Hematopoietic multipotent progenitor cell treated with erythropoietin and hydrocortisone succinate and interleukin-3 and kit ligand, for 15 days (in vitro differentiated cells): Measurements from ENCODE around the gene SWAP70.
"Not testable (repeated sequence)": the region's sequence is repeated elsewhere in the genome, so short reads cannot be mapped to it uniquely, and the experiment has no call there.

Experiments
- DNase-seq: peaks from one replicate; pipeline ENCODE4 v3.0.0-alpha.2; 2015; ENCODE audit warnings: low spot score

Gene SWAP70

DNA sequence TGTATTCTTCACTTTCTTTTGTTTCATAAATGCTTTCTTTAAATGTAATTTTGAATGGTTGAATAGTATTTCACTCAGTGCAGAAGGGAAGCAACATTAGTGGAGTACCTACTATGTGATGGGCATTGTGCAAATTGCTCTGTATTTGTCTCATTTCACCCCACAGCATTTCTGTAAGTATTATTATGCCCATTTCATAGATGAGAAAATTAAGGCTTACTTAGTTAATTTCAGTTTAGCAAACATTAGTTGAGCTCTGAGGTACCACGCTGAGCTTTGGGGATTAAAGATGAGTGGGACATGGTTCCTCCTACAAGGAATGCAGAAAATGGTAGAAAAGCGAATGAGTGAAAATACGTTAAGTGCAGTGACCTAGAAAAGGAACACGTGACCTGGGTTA, 58.1 kb downstream of the SWAP70 start:
- DNase-seq = no peak

DNA sequence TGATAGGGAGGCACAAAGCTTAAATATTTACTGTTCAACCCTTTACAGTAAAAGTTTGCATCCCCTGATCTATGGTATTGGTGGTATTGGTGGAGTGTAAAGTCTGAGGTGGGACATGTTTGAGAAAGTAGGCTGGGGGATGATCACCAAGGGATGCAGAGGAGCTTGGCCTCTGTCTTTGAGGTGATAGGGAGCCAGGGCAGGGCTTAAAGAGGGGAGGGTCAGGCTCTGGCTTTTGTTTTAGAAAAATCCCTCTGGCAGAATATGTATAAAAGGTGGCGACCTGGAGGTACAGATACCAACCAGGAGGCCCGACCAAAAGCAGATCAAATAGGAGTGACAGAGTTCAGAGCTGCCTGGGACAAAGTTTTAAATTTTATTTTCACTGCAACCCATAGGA, 59.0 kb downstream of the SWAP70 start:
- no peak for DNase-seq

DNA sequence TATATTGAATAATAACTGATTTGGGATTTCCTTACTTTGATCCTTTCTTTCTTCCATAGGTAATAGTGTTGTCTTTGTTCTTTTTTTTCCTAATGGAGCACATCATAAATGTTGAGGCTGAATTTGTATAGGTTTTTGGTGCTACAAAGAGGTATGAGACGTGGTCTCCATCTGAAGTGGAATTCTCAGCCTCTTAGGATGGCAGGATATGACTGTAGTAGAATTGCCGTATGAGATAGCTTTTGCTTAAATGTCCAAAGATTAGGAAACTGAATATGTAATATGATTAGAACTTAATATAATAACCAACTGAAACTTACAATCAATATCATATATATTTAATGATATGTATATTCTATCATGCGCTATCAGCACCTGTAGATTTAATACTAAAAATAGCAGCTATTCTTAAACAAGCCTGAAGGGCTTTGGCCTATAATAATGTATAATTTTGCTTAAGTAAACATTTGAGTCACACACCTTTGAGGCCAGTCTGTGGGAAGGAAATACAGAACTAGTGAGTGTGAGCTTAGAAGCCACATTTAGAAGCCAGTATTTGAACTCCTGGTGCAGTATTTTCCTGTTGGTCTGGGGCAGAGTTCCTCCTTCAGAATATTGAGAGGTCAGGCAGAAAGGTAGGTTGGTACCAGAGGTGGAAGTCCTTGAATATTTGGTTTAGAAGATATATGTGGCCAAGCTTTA, 62.6 kb downstream of the SWAP70 start:
- DNase-seq = no peak

DNA sequence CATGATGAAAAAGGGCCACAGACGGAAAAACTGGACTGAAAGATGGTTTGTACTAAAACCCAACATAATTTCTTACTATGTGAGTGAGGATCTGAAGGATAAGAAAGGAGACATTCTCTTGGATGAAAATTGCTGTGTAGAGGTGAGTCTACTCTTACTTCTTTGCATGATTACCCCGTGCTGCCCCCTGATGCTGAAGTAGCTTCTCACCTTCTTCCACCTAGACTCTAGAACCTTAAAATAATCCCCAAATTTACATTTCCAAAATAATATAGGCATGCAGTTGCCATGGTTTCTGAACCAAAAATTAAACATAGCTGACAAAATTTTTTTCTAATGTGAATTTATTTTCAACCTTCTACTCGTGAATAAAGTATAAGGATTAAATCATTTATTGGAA, 64.2 kb downstream of the SWAP70 start:
- DNase-seq = no peak

DNA sequence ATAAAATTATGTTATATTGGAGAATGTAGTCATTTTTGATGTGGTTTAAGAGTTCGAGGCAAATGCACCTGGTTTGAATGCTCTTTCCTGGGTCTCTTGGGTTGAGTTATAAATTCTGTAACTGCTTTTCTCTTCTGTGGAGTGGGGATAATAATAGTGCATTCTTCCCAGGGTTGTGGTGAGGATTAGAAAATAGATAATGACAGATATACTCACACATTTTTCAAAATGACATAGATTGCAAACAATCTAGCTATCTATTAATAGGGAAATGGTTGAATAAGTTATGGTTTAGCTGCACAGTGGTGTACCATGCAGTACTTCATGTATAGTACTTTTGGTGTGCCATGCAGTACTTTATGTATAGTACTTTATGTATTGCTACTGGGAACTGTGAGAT, 67.4 kb downstream of the SWAP70 start:
- no peak for DNase-seq

DNA sequence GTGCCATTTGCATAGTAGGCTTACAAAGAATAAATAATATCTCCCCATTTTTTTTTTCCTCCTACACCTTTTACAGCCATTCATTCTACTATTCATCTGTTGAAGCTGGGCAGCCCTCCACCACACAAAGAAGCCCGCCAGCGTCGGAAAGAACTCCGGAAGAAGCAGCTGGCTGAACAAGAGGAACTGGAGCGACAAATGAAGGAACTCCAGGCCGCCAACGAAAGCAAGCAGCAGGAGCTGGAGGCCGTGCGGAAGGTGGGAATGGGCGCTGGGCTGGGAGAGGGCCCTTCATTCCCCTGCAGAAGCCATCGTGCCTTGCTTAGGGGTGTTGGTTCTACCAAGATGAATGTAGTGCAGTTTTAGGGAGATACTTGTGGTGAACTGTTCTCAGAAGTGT, 68.6 kb downstream of the SWAP70 start:
- DNase-seq = no peak

DNA sequence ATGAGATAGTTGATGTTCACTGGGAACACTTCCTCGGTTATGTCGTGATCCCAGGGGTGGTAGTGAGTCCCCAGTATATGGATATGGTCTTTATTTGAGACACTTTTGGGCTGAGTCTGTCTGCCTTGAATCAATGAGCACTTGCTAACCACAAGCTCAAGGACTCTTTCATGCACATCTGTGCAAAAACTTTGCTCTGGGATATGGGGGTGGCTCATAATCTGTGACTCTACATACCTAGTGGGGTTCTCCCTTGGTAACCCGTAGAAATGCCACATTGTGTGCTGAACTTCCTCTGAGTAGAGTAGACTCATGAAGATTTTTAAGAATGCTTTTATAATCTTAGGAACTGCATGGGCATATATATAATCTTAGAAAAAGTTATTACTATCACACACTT, 69.3 kb downstream of the SWAP70 start:
- no peak for DNase-seq

DNA sequence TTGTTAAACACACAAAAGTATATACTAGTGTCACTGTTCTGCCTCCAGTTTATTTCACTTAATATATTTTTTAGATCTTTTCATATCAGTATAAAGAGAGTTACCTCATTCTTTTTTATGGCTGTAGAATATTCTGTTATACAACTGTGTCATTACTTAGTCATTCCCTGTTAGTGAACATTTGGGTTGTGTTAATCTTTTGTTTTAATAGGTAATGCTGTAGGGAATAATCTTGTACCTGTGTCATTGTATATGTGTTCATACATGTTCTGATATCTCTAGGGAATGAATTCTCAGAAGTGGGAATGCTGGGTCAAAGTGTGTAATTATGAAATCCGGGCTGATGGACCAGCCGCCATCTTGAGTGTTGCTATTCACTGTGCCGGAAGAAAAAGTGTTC, 71.4 kb downstream of the SWAP70 start:
- no peak for DNase-seq

DNA sequence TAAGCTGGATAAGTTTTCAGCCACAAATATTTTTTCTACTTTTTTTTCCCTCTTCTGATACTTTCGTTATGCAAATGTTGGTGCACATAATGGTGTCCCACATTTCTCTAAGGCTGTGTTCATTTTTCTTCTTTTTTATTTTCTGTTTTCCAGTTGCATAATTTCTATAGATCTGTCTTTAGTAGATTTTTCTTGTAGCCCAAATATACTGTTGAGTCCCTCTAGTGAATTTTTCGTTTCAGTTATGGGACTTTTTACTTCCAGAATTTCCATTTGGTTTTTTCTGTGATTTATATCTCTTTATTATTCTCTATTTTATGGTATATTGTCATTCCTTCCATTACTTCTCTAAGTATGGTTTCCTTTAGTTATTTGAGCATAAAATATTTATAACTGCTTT, 72.0 kb downstream of the SWAP70 start:
- no peak for DNase-seq

DNA sequence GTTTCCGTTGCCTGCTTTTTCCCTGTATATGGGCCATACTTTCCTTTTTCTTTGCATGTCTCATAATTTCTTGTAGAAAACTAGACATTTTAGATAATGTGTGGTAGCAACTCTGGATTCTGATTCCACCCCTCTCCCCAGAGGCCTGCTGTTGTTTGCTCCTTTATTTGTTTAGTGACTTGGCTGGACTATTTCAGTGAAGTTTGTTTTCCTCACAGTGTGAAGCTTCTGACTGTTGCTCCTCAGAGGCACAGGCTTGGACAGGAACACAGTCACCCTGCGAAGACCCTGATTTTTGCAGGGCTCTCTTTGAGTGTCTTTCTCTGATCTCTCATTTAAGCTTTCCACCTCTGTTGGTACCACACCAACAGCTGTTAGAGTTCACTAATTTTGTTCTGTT, 72.5 kb downstream of the SWAP70 start:
- DNase-seq = no peak

DNA sequence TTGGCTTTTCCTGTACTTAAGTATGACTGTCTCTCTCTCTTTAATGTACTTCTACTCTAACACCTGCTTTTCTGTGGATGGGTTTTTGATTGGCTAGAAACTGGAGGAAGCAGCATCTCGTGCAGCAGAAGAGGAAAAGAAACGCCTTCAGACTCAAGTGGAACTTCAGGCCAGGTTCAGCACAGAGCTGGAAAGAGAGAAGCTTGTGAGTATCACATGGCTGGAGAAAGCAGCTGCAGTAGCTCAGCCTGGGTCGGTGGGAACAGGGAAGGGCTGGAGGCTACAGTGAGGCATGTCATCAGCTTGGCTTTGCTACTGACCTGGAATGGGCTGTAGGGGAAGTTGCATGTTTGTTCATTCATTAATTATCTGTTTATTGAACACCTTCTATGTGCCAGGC, 74.2 kb downstream of the SWAP70 start:
- DNase-seq = no peak

DNA sequence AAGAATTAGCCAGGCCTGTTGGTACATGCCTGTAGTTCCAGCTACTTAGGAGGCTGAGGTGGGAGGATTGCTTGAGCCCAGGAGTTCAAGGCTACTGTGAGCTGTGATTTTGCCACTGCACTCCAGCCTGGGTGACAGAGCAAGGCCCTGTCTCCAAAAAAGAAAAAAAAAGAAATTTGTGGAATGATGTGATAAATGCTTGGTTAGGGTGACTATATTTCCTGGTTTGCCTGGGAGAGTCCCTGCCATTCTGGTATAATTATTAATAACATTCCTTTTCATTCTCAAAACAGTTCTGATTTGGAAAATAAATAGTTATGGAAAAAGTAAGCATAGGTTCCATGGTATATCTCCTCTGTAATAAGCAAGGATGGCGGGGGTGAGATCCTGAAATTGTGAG, 74.8 kb downstream of the SWAP70 start:
- DNase-seq = no peak

DNA sequence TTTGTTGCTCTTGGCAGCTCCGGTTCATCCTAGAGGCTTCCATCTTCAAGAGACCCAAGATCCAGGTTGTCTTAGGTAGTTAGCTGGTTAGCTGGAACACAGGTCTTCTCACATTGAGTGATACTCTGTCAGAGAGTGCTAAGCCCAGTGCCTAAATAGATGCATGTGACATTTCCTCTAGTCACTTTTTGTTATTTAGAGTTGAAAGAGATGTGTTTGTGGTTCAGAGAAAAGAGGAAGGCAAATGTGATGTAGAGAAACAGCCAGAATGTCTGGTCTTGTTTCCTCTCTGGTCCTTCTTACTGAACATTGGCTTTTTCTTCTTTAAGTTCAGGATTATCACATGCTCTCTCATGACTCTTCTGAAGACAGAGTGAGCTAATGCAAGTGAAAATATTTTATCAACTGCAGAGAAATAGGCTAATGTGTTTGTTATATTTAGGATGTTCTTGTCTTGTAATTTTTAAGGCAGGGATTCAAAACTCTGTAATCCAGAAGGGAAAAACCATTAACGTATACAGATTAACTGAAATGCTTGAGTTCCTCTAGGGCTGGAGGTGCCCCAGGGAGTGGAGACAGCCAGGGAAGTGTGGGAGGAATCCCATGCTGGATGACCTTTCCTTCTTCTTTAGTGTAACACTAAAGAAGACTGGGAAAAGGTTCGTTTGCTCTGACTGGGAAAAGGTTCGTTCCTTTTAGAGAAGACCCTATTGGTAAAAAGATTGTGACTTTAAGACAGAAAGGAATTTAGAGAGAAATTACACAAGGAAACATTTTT, 75.4 kb downstream of the SWAP70 start:
- DNase-seq = no peak

DNA sequence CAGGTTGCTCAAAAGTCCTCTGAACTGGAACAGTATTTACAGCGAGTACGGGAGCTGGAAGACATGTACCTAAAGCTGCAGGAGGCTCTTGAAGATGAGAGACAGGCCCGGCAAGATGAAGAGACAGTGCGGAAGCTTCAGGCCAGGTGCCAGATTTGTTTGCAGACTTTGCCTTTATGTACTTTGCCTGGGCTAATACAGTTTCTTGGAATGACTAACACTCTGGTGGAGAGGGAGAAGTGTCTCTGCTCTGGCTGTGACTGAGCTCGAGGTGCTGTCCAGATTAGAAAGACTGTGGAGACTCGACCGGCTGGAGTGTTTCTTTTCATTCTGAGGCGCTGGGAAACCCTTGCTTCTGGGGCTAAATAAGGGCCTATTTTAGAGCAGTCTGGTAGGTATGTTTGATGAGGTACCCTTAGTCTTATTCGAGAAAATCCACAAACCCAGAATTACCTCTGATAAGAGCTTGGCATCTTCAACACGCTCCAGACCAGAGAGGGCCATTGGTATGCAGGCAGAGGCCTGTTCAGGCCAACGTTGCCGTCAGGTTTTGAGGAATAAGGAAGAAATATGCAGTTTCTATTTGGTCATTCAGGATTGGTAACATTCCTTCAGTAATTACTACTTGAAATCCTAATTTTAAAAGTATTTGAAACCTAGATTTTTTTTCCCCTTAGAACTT, 76.5 kb downstream of the SWAP70 start:
- no peak for DNase-seq

DNA sequence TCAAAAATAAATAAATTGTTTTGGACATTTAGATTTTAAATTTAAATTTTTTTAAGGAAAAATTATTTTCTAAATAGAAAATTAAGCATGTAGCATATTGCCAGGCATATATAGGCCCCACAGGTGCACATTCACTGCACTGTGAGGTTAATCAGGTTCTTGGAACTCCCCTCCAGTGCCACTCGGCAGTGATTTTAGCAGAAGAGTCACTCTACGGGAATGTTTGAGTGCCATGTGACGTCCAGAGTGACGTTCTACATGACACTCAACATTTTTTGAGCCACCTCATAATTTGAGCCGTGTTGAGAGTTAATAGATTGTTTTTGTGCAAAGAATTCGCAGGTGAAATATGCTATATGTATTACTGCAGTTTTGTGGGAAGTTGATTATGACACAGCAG, 77.4 kb downstream of the SWAP70 start:
- DNase-seq = no peak

DNA sequence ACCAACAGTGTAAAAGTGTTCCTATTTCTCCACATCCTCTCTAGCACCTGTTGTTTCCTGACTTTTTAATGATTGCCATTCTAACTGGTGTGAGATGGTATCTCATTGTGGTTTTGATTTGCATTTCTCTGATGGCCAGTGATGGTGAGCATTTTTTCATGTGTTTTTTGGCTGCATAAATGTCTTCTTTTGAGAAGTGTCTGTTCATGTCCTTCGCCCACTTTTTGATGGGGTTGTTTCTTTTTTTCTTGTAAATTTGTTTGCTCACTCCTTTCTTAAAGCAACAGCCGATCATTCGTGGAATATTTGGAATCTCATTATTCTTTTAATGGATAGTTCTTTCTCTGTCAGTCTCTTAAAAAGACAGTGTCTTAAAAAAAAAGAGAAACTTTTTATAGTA, 79.6 kb downstream of the SWAP70 start:
- not testable (repeated sequence) for DNase-seq

DNA sequence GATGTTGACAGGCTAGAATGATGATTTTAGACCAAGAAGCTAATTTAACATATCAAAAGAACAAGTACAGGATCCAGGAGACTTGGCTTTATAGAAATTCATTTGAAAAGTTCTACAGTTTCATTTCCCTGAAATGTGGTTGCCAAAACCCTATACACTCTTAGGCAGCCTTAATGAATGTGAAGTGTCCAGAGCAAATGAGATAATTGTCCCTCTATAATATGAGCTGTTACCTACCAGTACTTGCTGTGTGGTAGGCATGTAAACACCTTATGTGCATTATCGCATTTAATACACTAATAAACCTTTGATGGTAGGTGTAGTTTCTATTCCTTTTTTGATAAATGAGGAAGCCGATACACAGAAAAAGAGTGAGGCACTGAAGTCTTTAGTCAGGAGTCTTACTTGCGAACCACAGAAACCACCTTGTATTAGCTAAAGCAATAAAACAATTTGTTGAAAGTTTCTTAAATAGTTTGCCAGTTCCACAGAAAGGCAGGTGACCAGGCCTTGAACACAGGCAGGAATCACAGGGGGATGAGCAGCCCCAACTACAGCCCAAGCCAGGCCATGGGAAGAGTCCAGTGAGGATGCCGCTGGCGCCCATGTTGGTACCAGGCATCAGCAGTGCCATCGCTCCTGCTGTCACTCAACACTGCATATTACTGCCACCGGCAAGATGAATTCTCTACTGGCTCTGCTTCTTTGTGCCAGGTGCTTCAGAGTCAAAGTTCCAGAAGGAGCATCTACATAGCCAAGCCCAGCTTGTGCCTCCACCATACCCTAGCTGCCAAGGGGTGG, 81.7 kb downstream of the SWAP70 start:
- DNase-seq = no peak

DNA sequence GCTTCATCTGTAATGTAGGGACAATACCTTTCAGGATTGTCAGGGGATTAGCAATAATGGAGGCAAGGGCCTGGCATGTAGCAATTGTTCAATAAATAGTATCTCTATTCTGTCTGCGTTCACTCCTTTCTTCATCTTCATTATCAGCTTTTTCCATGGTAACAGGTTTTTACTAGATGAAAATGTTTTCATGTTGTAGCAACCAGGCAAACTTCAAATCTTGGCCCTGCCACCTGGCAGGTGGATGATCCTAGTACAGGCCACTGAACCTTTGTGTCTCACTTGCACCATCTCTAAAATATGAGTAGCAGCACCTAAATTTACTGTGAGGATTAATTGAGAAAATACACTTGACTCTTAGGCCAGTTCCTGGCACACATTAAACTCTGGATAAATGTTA, 83.4 kb downstream of the SWAP70 start:
- DNase-seq = no peak

DNA sequence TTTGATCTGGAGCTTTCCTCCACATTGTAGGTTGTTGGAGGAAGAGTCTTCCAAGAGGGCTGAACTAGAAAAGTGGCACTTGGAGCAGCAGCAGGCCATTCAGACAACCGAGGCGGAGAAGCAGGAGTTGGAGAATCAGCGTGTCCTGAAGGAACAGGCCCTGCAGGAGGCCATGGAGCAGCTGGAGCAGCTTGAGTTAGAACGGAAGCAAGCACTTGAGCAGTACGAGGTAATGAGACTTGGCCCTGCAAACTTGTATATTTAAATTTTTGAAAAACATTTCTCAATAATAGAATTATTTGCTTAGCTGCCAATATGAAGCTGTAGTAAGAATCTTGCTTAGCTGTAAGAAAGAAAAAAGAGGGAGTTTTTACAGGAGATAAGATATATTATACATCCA, 84.0 kb downstream of the SWAP70 start:
- no peak for DNase-seq

DNA sequence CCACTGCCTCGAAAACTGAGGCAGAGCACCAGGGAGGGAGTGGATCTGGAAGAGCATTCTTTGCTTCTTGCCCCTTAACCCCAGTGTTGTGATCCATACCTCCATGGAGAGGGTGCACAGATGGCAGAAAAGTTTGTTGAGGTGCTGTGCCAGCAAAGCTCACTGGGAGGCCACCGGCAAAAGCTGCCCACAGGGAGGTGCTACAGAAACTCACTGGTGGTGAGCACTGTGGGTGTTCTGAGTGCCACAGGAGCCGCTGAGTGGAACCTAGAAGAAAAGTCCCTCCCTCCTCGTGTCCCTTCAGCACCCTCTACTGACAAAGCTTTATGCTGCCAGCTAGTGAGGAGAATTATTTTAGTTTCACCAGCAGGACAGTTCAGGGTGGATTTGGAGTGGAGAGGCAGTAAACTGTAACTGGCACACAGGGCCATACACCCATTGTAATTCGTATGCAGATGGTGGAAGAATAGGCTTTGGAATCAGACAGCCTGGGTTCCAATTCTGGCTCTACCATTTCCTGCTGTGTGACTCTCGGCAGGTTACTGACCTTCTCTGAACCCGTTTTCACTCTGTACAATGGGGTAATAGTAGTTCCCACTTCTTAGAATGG, 84.6 kb downstream of the SWAP70 start:
- peak; percentile 57 for DNase-seq

DNA sequence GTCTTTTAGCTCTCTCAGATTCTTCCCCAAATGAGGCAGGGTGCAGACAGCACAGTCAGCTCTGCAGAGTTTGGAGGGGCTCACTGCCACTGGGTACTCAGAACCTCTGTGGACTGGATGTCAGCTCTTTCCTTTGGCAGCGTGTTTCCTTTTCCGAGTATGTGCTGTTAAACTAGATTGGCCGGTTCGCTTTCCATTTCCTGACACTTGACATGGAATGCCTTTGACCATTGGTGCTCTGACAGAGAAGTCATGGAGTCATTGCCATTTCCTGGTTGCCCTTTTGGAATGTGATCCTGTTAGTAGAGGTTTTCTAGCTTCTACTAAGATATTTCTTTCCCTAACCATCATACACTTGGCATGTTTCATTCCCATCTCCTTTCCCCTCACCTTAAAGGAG, 86.7 kb downstream of the SWAP70 start:
- no peak for DNase-seq

DNA sequence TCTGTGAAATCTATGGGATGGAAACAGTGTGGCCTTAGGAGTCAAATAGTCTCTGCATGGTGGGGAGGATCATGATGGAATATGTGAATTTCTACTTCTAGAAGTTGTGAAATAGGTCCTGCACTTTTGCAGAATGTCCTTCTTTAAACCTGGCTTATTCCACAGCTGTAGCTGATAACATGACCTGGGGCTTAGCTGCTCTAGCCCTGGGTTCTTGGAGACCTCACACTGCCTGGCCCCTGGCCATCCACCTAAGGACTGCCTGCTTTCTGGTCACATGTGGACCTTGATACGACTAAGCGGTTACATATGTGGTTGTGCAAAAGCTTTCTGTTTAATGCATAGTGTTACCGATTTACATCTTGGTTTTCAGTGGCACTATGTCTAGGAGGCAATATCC, 88.2 kb downstream of the SWAP70 start:
- DNase-seq = no peak
